Esophagus squamous epithelium (tissue), 4 donors: ENCODE measurements around the gene ANGPT4.

Source experiments
- CTCF ChIP-seq, 6 experiments: fragments of 450-650 bp in 4 of 6; fragments of 200-600 bp in 2 of 6; sonication (generic) in 2 of 6; IDR thresholded peaks; one replicate each; pipeline ENCODE4 v1.5.1; 2016 to 2019; ENCODE audit warnings: antibody characterized with exemption in 6 of 6, mild to moderate bottlenecking in 4 of 6, moderate library complexity in 4 of 6
- POLR2A ChIP-seq, 4 donors: fragments of 450-650 bp; IDR thresholded peaks; one replicate each; pipeline ENCODE4 v1.6.1; 2017; ENCODE audit warnings: antibody characterized with exemption in 4 of 4, mild to moderate bottlenecking in 4 of 4, moderate library complexity in 3 of 4

DNA sequence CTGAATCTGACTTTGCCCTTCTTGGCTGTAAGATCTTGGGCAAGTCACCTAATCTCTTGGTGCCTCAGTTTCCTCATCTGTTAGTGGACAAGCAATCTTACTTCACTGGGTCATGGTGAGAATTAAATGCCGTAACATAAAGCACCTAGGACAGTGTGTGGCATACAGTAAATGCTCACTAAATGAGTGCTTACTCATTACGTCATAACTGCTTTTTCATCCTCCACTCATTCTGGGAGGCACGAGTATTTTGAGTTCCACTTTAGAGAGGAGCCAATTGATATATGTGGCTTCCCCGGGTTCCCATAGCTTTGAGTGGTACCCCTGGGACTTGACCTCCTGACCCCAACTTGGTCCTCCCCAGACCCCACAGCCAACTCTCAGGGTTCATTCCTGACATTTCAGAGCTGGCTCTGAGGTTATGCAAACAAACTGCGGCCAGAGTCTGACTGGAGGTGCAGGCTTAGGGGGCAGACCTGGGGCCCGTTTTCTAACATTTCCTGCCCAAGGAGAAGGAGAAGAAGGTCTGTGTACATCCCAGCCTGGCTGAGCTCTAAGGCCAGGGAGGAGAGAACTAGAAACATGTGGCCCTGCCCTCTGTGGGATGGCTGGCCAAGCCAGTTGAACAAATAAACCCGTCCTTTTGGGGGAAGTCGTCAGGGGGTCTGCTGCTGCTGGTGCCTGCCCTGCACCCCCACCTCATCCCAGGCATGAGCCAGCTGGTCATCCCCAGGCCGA is 5.8 kb downstream of the ANGPT4 start:
- TF ChIP-seq CTCF (IDR thresholded peaks at IDR 0.05) (no peak), POLR2A (IDR thresholded peaks at IDR 0.05) (no peak)
